HCT116 (cell line): ENCODE data around the gene PTPRF. TPM values are rescaled to one million over a fixed set of nuclear protein-coding genes. Genes with fewer than 3 reads are reported as not detected.

Experiments
- ATAC-seq: fragments of 200-7000 bp; cut with Tn5 transposase; 2 replicates; pipeline ENCODE4 v1.9.1; 2020; ENCODE audit warnings: mild to moderate bottlenecking, moderate library complexity
- BruUV-seq: library from RNA; stranded (reverse); fragments of 400-500 nt; replicated peaks from 2 replicates; lab custom pipeline; 2021; lab: Mats Ljungman, UMichigan
- CTCF ChIA-PET: fragments of 300-600 bp; sonication (Branson Sonifier 250); formaldehyde crosslinking; loops from one replicate; lab custom pipeline; 2021; ENCODE audit warnings: antibody characterized with exemption; lab: Charles Lee
- POLR2A ChIA-PET: fragments of 300-600, 350-600 bp; sonication (Branson Sonifier 250); formaldehyde crosslinking; loops from one replicate; lab custom pipeline; 2021; ENCODE audit warnings: antibody characterized with exemption; lab: Charles Lee
- RAD21 ChIA-PET, 2 experiments: fragments of 300-600 bp; sonication (Branson Sonifier 250); formaldehyde crosslinking; loops; one replicate each; lab custom pipeline; 2023; ENCODE audit warnings: low total read pairs in 2 of 2; ENCODE audit not compliant: uncharacterized antibody in 2 of 2, unreplicated experiment in 2 of 2, low non-redundant PET in 1 of 2; lab: Charles Lee
- DNase-seq: peaks from one replicate; pipeline ENCODE4 v3.0.0-alpha.2; 2010; ENCODE audit warnings: low read depth, low spot score
- H2AFZ ChIP-seq: fragments of 200-600 bp; shearing (Covaris generic), sonication (generic); 2 replicates; pipeline ENCODE4 v1.6.1; 2017; ENCODE audit warnings: low read depth, mixed run types, mixed read lengths, antibody characterized with exemption, low read length; ENCODE audit not compliant: poor library complexity, severe bottlenecking
- H3K27ac ChIP-seq: 2 replicates; pipeline ENCODE4 v1.5.1; 2012; ENCODE audit warnings: low read depth, low read length
- H3K27me3 ChIP-seq: fragments of 200-600 bp; sonication (generic); 2 replicates; pipeline ENCODE4 v1.6.1; 2016; ENCODE audit warnings: mixed run types, low read length, mixed read lengths; ENCODE audit not compliant: insufficient read depth
- H3K36me3 ChIP-seq, 2 experiments: fragments of 200-500 bp in 1 of 2; fragments of 200-600 bp in 1 of 2; sonication (Bioruptor generic) in 1 of 2; sonication (generic) in 1 of 2; 2 replicates each; pipeline versions ENCODE4 v1.5.1 to v1.6.1; 2014 to 2016; ENCODE audit warnings: low read length in 2 of 2, inconsistent platforms in 1 of 2, mixed read lengths in 1 of 2, mixed run types in 1 of 2; ENCODE audit not compliant: insufficient read depth in 2 of 2, control insufficient read depth in 1 of 2
- H3K4me1 ChIP-seq, 2 experiments: fragments of 200-600 bp in 1 of 2; sonication (generic) in 1 of 2; 2 replicates each; pipeline versions ENCODE4 v1.5.1 to v1.6.1; 2012 to 2017; ENCODE audit warnings: low read length in 2 of 2, inconsistent platforms in 1 of 2, mild to moderate bottlenecking in 1 of 2, mixed read lengths in 1 of 2, mixed run types in 1 of 2, moderate library complexity in 1 of 2; ENCODE audit not compliant: insufficient read depth in 2 of 2, control insufficient read depth in 1 of 2
- H3K4me2 ChIP-seq: fragments of 200-600 bp; sonication (generic); 2 replicates; pipeline ENCODE4 v1.6.1; 2017; ENCODE audit warnings: mixed run types, low read length, mixed read lengths
- H3K4me3 ChIP-seq, 2 experiments: fragments of 200-600 bp in 1 of 2; sonication (generic) in 1 of 2; replicated peaks in 1 of 2; 2 replicates each; pipeline ENCODE4 v1.5.1; 2011 to 2016; ENCODE audit warnings: low read length in 2 of 2, control low read depth in 1 of 2, low read depth in 1 of 2, mild to moderate bottlenecking in 1 of 2, mixed read lengths in 1 of 2, mixed run types in 1 of 2
- H3K79me2 ChIP-seq: fragments of 200-600 bp; sonication (generic); 2 replicates; pipeline ENCODE4 v1.6.1; 2017; ENCODE audit warnings: mild to moderate bottlenecking, mixed run types, low read length, moderate library complexity, mixed read lengths; ENCODE audit not compliant: insufficient read depth
- H3K9ac ChIP-seq: fragments of 200-600 bp; sonication (generic); 2 replicates; pipeline ENCODE4 v1.6.1; 2016; ENCODE audit warnings: low read length, mixed read lengths
- H3K9me2 ChIP-seq: fragments of 200-600 bp; sonication (generic), shearing (Covaris generic); 2 replicates; pipeline ENCODE4 v1.6.1; 2017; ENCODE audit warnings: mixed run types, mild to moderate bottlenecking, moderate library complexity; ENCODE audit not compliant: insufficient read depth
- H3K9me3 ChIP-seq, 2 experiments: fragments of 200-500 bp in 1 of 2; fragments of 200-600 bp in 1 of 2; sonication (Bioruptor generic) in 1 of 2; sonication (generic) in 1 of 2; 2 replicates each; pipeline ENCODE4 v1.6.1; 2014 to 2017; ENCODE audit warnings: low read length in 2 of 2, mixed read lengths in 2 of 2, inconsistent platforms in 1 of 2, low read depth in 1 of 2, mild to moderate bottlenecking in 1 of 2, mixed run types in 1 of 2, moderate library complexity in 1 of 2; ENCODE audit not compliant: control insufficient read depth in 1 of 2, insufficient read depth in 1 of 2
- H4K20me1 ChIP-seq: fragments of 200-600 bp; sonication (generic), shearing (Covaris generic); 2 replicates; pipeline ENCODE4 v1.6.1; 2017; ENCODE audit warnings: mixed run types, mild to moderate bottlenecking, moderate library complexity; ENCODE audit not compliant: insufficient read depth
- CBX3 ChIP-seq: IDR thresholded peaks from 2 replicates; pipeline ENCODE4 v1.6.1; 2012; ENCODE audit warnings: low read depth
- CEBPB ChIP-seq: IDR thresholded peaks from 2 replicates; pipeline ENCODE4 v1.6.1; 2012; ENCODE audit warnings: low read depth
- CTCF ChIP-seq, 3 experiments: fragments of 200-600 bp in 1 of 3; sonication (generic) in 1 of 3; IDR thresholded peaks in 2 of 3; conservative IDR thresholded peaks in 1 of 3; 2 replicates each; pipeline ENCODE4 v1.5.1; 2012 to 2017; ENCODE audit warnings: low read depth in 2 of 3, low read length in 2 of 3, antibody characterized with exemption in 1 of 3, borderline replicate concordance in 1 of 3, control low read depth in 1 of 3, mild to moderate bottlenecking in 1 of 3, mixed read lengths in 1 of 3, mixed run types in 1 of 3, moderate library complexity in 1 of 3; ENCODE audit not compliant: insufficient read depth in 1 of 3
- EGR1 ChIP-seq: IDR thresholded peaks from 2 replicates; pipeline ENCODE4 v1.6.1; 2012; ENCODE audit warnings: low read depth
- EZH2 ChIP-seq: fragments of 200-600 bp; sonication (generic); IDR thresholded peaks from 2 replicates; pipeline ENCODE4 v1.6.1; 2017; ENCODE audit warnings: antibody characterized with exemption, mixed run types
- FOSL1 ChIP-seq: IDR thresholded peaks from 2 replicates; pipeline ENCODE4 v1.6.1; 2012; ENCODE audit warnings: low read depth
- MAX ChIP-seq: IDR thresholded peaks from 2 replicates; pipeline ENCODE4 v1.6.1; 2012
- POLR2A ChIP-seq: IDR thresholded peaks from 2 replicates; pipeline ENCODE4 v1.7.0; 2011; ENCODE audit warnings: borderline replicate concordance; ENCODE audit not compliant: insufficient read depth, insufficient read length; ENCODE audit errors: extremely low read depth
- RAD21 ChIP-seq: IDR thresholded peaks from 2 replicates; pipeline ENCODE4 v1.6.1; 2012; ENCODE audit warnings: low read depth, mild to moderate bottlenecking
- REST ChIP-seq: IDR thresholded peaks from 2 replicates; pipeline ENCODE4 v1.6.1; 2012; ENCODE audit warnings: low read depth
- SP1 ChIP-seq: IDR thresholded peaks from 2 replicates; pipeline ENCODE4 v1.6.1; 2012; ENCODE audit warnings: low read depth
- SRF ChIP-seq: IDR thresholded peaks from 2 replicates; pipeline ENCODE4 v1.6.1; 2012; ENCODE audit warnings: low read depth
- YY1 ChIP-seq: IDR thresholded peaks from 2 replicates; pipeline ENCODE4 v1.6.1; 2011; ENCODE audit warnings: low read length, low read depth, moderate library complexity, mild to moderate bottlenecking; ENCODE audit not compliant: insufficient replicate concordance; ENCODE audit errors: extremely low read depth
- ZNF274 ChIP-seq: fragments of 200-500 bp; sonication (Bioruptor generic); IDR thresholded peaks from 2 replicates; pipeline ENCODE4 v1.6.1; 2014; ENCODE audit warnings: mild to moderate bottlenecking, low read depth, low read length, inconsistent platforms
- intact Hi-C: fragments of 100-400 bp; cut with micrococcal nuclease; formaldehyde crosslinking; loops from 2 replicates; pipeline ENCODE4 v1.10.0; 2022
- total RNA-seq: library from RNA; stranded (reverse); gene quantifications from one replicate; pipeline ENCODE4 v1.2.1, GENCODE V29; 2021; ENCODE audit not compliant: unreplicated experiment

Gene PTPRF
- total RNA-seq, 1 experiment from 2014 or later, result 224 TPM

- Histone ChIP-seq H3K4me3 (no peak overlapping the region), H3K36me3 (peaks cover 51 to 63% of the 10 kb centered on the region in 2 experiments; a peak in 3 of 4 replicates), H3K79me2 (no peaks in the 10 kb centered on the region), H3K9ac (no peak overlapping the region), H3K27me3 (no peaks in the 10 kb centered on the region), H2AFZ (no peak overlapping the region), H3K27ac (no peak overlapping the region), H3K9me2 (no peaks in the 10 kb centered on the region), H3K4me2 (no peak overlapping the region), H3K4me1 (no peaks in the 10 kb centered on the region), H4K20me1 (no peaks in the 10 kb centered on the region), H3K9me3 (no peaks in the 10 kb centered on the region)
- intact Hi-C loops, result no loop called here
- no peak for ATAC-seq
- CTCF ChIA-PET, result no interaction called here
- RAD21 ChIA-PET, result no interaction called here
- TF ChIP-seq MAX (no peak), POLR2A (no peak), RAD21 (no peak)
- DNase-seq, result no peak
- POLR2A ChIA-PET, result no interaction called here
- no TSS peak for BruUV-seq
These were observed 78.1 kb downstream of the PTPRF start for GRCh38 chr1:43608827-43609226.

- no peak overlapping the region for H3K4me3 ChIP-seq
- H3K4me1 ChIP-seq, result no peaks in the 10 kb centered on the region
- H3K27me3 ChIP-seq, result no peaks in the 10 kb centered on the region
- no peak overlapping the region for H3K9ac ChIP-seq
- H3K4me2 ChIP-seq, result no peak overlapping the region
- H2AFZ ChIP-seq, result no peak overlapping the region
- TF ChIP-seq CBX3, result no peak
- no peak for TF ChIP-seq CTCF (IDR thresholded peaks at IDR 0.05 in 2 of 3, conservative IDR thresholded peaks at IDR 0.05 in 1 of 3; ENCODE audit: borderline replicate concordance in 1 of 3, insufficient read depth in 1 of 3, low read depth in 2 of 3, low read length in 2 of 3)
- no peak for TF ChIP-seq ZNF274
- no peak for TF ChIP-seq EZH2
- TF ChIP-seq SRF, result no peak
- TF ChIP-seq SP1, result no peak
- no peak for TF ChIP-seq FOSL1
- TF ChIP-seq EGR1, result no peak
- TF ChIP-seq POLR2A, result no peak
- TF ChIP-seq YY1, result no peak
- TF ChIP-seq REST, result no peak
- no peak for TF ChIP-seq CEBPB
- no peak for TF ChIP-seq MAX
- RAD21 ChIA-PET, result no interaction called here
- ATAC-seq (no peak), DNase-seq (no peak)
- no peaks in the 10 kb centered on the region for H3K79me2 ChIP-seq
- peaks cover 43 to 58% of the 10 kb centered on the region in 2 experiments; a peak in 3 of 4 replicates for H3K36me3 ChIP-seq
- no peak overlapping the region for H3K27ac ChIP-seq
- H3K9me3 ChIP-seq, result no peaks in the 10 kb centered on the region
- CTCF ChIA-PET, result no interaction called here
- no peaks in the 10 kb centered on the region for H4K20me1 ChIP-seq
- BruUV-seq, result no TSS peak
- POLR2A ChIA-PET, result no interaction called here
- H3K9me2 ChIP-seq, result no peaks in the 10 kb centered on the region
- intact Hi-C loops, result no loop called here
These were observed 79.7 kb downstream of the PTPRF start for GRCh38 chr1:43610339-43610738.
